Neural cell (in vitro differentiated cells): ENCODE results near the gene NUP58. TPM values are rescaled to one million over a fixed set of nuclear protein-coding genes. Genes with fewer than 3 reads are reported as not detected.

Source experiments
- H2AFZ ChIP-seq: fragments of 200-600, 300-800 bp; sonication (generic), shearing (Covaris generic); 2 replicates; pipeline ENCODE4 v1.6.0; 2014; ENCODE audit warnings: low read depth, mild to moderate bottlenecking, antibody characterized with exemption, low read length, moderate library complexity
- H3F3A ChIP-seq: fragments of 200-600 bp; shearing (Covaris generic); 2 replicates; pipeline ENCODE4 v1.6.1; 2016; ENCODE audit warnings: mild to moderate bottlenecking, moderate library complexity, mixed read lengths, antibody characterized with exemption, low read length; ENCODE audit not compliant: insufficient read depth, poor library complexity, severe bottlenecking
- H3K27ac ChIP-seq: fragments of 200-600, 300-800 bp; sonication (generic), shearing (Covaris generic); 2 replicates; pipeline ENCODE4 v1.5.1; 2014; ENCODE audit warnings: mild to moderate bottlenecking, low read length, moderate library complexity
- H3K27me3 ChIP-seq: fragments of 300-800, 200-600 bp; sonication (generic), shearing (Covaris generic); 2 replicates; pipeline ENCODE4 v1.6.0; 2014; ENCODE audit warnings: mild to moderate bottlenecking, low read depth, low read length, moderate library complexity; ENCODE audit not compliant: insufficient read depth
- H3K36me3 ChIP-seq: fragments of 300-800, 200-600 bp; sonication (generic), shearing (Covaris generic); 2 replicates; pipeline ENCODE4 v1.5.1; 2014; ENCODE audit warnings: mild to moderate bottlenecking, antibody characterized with exemption, low read length, moderate library complexity; ENCODE audit not compliant: insufficient read depth
- H3K4me2 ChIP-seq: fragments of 300-800, 200-600 bp; sonication (generic), shearing (Covaris generic); 2 replicates; pipeline ENCODE4 v1.6.0; 2014; ENCODE audit warnings: mild to moderate bottlenecking, low read length
- H3K4me3 ChIP-seq: fragments of 300-800, 200-600 bp; sonication (generic), shearing (Covaris generic); 2 replicates; pipeline ENCODE4 v1.5.1; 2014; ENCODE audit warnings: mild to moderate bottlenecking, low read length, moderate library complexity
- H3K79me2 ChIP-seq: fragments of 200-600 bp; shearing (Covaris generic); replicated peaks from 2 replicates; pipeline ENCODE4 v1.6.0; 2014; ENCODE audit warnings: mild to moderate bottlenecking, low read length, moderate library complexity; ENCODE audit not compliant: insufficient read depth
- H3K9ac ChIP-seq: fragments of 300-800, 200-600 bp; sonication (generic), shearing (Covaris generic); 2 replicates; pipeline ENCODE4 v1.6.1; 2016; ENCODE audit warnings: mild to moderate bottlenecking, low read length, mixed read lengths
- H3K9me2 ChIP-seq: fragments of 200-600 bp; shearing (Covaris generic); 2 replicates; pipeline ENCODE4 v1.6.1; 2016; ENCODE audit warnings: mild to moderate bottlenecking, low read length, mixed read lengths; ENCODE audit not compliant: insufficient read depth
- H3K9me3 ChIP-seq: fragments of 200-600, 300-800 bp; sonication (generic), shearing (Covaris generic); 2 replicates; pipeline ENCODE4 v1.6.1; 2016; ENCODE audit warnings: mild to moderate bottlenecking, mixed run types, low read length, moderate library complexity, mixed read lengths
- H4K20me1 ChIP-seq: fragments of 200-600 bp; shearing (Covaris generic); 2 replicates; pipeline ENCODE4 v1.6.1; 2016; ENCODE audit warnings: mild to moderate bottlenecking, mixed run types; ENCODE audit not compliant: insufficient read depth
- CTCF ChIP-seq: fragments of 450-650 bp; IDR thresholded peaks from 2 replicates; pipeline ENCODE4 v1.5.1; 2014; ENCODE audit warnings: antibody characterized with exemption, mild to moderate bottlenecking, moderate library complexity; ENCODE audit not compliant: poor library complexity, severe bottlenecking
- EP300 ChIP-seq: fragments of 450-650 bp; conservative IDR thresholded peaks from 2 replicates; pipeline ENCODE4 v1.6.1; 2014; ENCODE audit warnings: antibody characterized with exemption, mild to moderate bottlenecking, moderate library complexity; ENCODE audit not compliant: poor library complexity, severe bottlenecking
- EZH2 ChIP-seq: fragments of 200-600, 300-800 bp; shearing (Covaris generic), sonication (generic); IDR thresholded peaks from 2 replicates; pipeline ENCODE4 v1.6.1; 2014; ENCODE audit warnings: antibody characterized with exemption, low read length, borderline replicate concordance, mild to moderate bottlenecking; ENCODE audit not compliant: insufficient read depth, poor library complexity, severe bottlenecking
- MXI1 ChIP-seq: fragments of 450-650 bp; conservative IDR thresholded peaks from 2 replicates; pipeline ENCODE4 v1.6.1; 2014; ENCODE audit warnings: antibody characterized with exemption, mild to moderate bottlenecking; ENCODE audit not compliant: poor library complexity, severe bottlenecking
- POLR2AphosphoS5 ChIP-seq: IDR thresholded peaks from 2 replicates; pipeline ENCODE4 v1.6.1; 2012
- RAD21 ChIP-seq: fragments of 450-650 bp; conservative IDR thresholded peaks from 2 replicates; pipeline ENCODE4 v1.6.1; 2014; ENCODE audit warnings: antibody characterized with exemption, mild to moderate bottlenecking, moderate library complexity
- REST ChIP-seq: IDR thresholded peaks from 2 replicates; pipeline ENCODE4 v1.6.1; 2012; ENCODE audit warnings: borderline replicate concordance
- SMC3 ChIP-seq: fragments of 450-650 bp; conservative IDR thresholded peaks from 2 replicates; pipeline ENCODE4 v1.6.1; 2014; ENCODE audit warnings: antibody characterized with exemption, mild to moderate bottlenecking, moderate library complexity; ENCODE audit not compliant: poor library complexity
- TAF1 ChIP-seq: IDR thresholded peaks from 2 replicates; pipeline ENCODE4 v1.6.1; 2012; ENCODE audit warnings: low read depth
- polyA plus RNA-seq: library from polyadenylated mRNA; depleted of rRNA; stranded (reverse); fragments of >200 nt; gene quantifications from 2 replicates; pipeline ENCODE4 v1.2.3, GENCODE V29; 2014

The NUP58 gene
- polyA plus RNA-seq, 1 donor from 2014 or later, result 150 TPM

GRCh38 chr13:25391932-25392331 is 90.5 kb downstream of the NUP58 start:
- Histone ChIP-seq H3K9ac (no peak overlapping the region), H3K79me2 (no peaks in the 10 kb centered on the region), H3K9me2 (no peaks in the 10 kb centered on the region), H3K4me2 (no peak overlapping the region), H3F3A (no peaks in the 10 kb centered on the region), H3K27ac (no peak overlapping the region), H4K20me1 (no peaks in the 10 kb centered on the region), H3K36me3 (no peaks in the 10 kb centered on the region), H3K9me3 (no peaks in the 10 kb centered on the region), H3K27me3 (no peaks in the 10 kb centered on the region), H3K4me3 (no peak overlapping the region), H2AFZ (no peak overlapping the region)
- TF ChIP-seq POLR2AphosphoS5 (no peak), TAF1 (no peak), REST (no peak), CTCF (no peak), EP300 (no peak), EZH2 (no peak), MXI1 (no peak), SMC3 (no peak), RAD21 (no peak)

Other genes with a start within 250 kb of the NUP58 start
- gene PABPC3, start 205.5 kb upstream of the NUP58 start, polyA plus RNA-seq, result not detected in 2 replicates
- 32.9 and 33.2 TPM in 2 replicates for gene AMER2, start 129.3 kb upstream of the NUP58 start, polyA plus RNA-seq
- gene MTMR6, start 14.1 kb upstream of the NUP58 start, polyA plus RNA-seq, result 40.8 and 45.4 TPM in 2 replicates
- 11.9 and 14.9 TPM in 2 replicates for gene ATP8A2, start 70.3 kb downstream of the NUP58 start, polyA plus RNA-seq